PC-9 (cell line): ENCODE data around the gene TOP1.

Experiments
- EZH2 ChIP-seq: fragments of 200-600 bp; sonication (generic); IDR thresholded peaks from 2 replicates; pipeline ENCODE4 v1.8.0; 2017; ENCODE audit warnings: antibody characterized with exemption, low read depth
- TF ChIP-seq, protein P1 (sequence below): fragments of 200-600 bp; sonication (generic); conservative IDR thresholded peaks from 2 replicates; pipeline ENCODE4 v1.6.1; 2017; ENCODE audit warnings: mixed run types, antibody characterized with exemption, mild to moderate bottlenecking, moderate library complexity

DNA sequence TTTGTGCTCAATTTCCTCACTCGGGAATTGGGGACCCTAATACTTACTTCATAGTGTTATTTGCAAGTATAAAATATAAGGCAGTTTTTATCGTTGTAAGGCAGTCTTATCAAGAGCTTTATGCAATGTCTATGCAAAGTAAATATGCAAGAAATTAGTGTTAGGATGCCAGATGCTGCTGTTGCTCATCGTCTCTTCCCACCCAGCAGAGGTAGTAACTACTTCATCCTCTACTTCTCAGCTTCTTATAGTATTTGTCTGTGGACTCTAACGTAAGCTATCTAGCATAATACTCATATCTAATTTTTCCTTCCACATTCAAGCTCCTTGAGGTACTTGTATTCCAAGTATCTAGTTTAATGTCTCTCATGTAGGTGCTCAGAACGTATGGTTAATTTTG, 120.3 kb downstream of the TOP1 start:
- TF ChIP-seq EZH2, result no peak
- TF ChIP-seq, protein P1, sequence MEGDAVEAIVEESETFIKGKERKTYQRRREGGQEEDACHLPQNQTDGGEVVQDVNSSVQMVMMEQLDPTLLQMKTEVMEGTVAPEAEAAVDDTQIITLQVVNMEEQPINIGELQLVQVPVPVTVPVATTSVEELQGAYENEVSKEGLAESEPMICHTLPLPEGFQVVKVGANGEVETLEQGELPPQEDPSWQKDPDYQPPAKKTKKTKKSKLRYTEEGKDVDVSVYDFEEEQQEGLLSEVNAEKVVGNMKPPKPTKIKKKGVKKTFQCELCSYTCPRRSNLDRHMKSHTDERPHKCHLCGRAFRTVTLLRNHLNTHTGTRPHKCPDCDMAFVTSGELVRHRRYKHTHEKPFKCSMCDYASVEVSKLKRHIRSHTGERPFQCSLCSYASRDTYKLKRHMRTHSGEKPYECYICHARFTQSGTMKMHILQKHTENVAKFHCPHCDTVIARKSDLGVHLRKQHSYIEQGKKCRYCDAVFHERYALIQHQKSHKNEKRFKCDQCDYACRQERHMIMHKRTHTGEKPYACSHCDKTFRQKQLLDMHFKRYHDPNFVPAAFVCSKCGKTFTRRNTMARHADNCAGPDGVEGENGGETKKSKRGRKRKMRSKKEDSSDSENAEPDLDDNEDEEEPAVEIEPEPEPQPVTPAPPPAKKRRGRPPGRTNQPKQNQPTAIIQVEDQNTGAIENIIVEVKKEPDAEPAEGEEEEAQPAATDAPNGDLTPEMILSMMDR, result no peak
